HG03442 (cell line): Measurements from ENCODE around the gene CWC25.
"Not testable (repeated sequence)": the region's sequence is repeated elsewhere in the genome, so short reads cannot be mapped to it uniquely, and the experiment has no call there.

Experiments
- ATAC-seq: cut with Tn5 transposase; IDR thresholded peaks from one replicate; pipeline ENCODE4 v1.9.1; 2021; ENCODE audit warnings: mild to moderate bottlenecking, moderate library complexity; ENCODE audit not compliant: unreplicated experiment

Gene CWC25

DNA sequence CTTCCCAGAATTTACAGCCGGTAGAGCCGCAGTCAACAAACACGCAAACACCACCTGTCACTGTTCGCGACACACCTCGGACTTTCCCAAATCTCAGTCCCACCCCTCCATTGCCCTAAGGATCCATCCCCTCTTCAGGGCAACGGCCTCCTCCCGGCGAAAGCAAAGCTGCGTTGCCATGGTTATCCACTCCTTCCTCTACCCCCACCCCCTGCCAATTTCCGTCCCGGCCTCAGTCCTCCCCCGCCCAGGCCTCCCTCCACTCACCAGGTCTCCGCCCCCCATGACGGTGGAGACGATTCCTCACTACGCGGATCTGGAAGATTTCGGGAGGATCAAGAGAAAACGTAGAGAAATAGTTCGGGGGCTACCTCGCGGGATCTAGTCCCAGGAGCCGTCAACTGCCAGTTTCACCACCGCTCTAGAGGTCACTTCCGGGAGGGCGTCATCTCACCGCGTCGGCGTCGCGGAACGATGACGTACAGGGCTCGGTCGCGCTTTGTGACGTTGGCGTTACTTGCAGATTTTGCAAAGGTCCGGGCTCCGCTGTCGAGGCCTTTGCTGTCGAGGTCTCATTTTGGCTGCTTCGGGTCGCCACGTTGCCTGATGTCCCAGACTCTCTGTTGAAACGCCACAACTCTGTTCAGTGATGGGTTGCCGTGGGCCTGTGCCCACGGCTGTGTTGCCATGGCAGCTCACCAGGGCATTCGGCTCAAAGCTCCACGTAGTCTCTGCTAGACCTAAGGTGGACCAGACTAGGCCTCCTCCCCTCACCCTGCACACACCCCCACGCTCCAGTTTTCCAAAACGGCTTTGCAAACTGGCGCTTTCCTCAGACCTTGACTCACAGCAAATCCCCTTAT, at the start of gene CWC25:
TSS of gene CWC25 (minus strand) at position 423 of the 863 bp plus-strand sequence. CDS start at position 285, 138 bp downstream.
- peak; percentile 78 for ATAC-seq

DNA sequence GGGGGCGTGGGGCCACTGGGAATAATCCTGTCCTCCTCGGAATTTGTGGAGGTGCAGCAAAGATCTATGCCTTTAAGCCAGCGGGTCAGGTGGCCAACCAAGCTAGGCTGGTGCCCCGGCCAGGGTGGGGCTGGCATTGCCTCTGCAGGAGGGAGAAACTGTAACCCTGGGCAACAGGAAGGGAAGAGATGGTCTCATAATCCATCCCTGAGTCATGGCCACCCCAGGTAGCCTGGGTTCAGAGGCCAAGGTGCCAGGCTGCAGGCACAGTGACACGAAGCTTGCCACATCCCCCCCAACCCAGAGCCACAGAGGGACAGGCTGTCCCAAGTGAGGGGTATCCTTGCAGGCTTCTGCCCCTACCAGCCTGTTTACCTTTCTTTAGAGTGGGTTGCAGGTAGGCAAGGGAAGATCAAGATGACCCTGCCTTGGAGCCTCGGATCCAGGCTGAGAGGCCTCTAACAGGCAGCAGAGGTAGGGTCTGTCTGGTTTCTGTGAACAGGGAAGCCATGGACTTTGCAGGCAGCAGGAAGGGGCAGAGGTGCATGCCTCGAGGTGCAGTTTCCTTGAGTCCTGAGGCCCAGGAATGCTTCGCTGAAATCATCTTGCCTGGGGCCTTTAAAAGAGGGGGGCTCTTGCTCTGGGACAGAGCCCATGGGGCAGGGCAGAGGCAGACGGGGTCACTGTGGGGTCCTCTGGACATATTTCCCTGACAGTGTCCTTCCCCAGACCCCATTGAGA, 48.7 kb upstream of the CWC25 start:
- ATAC-seq, result no peak

DNA sequence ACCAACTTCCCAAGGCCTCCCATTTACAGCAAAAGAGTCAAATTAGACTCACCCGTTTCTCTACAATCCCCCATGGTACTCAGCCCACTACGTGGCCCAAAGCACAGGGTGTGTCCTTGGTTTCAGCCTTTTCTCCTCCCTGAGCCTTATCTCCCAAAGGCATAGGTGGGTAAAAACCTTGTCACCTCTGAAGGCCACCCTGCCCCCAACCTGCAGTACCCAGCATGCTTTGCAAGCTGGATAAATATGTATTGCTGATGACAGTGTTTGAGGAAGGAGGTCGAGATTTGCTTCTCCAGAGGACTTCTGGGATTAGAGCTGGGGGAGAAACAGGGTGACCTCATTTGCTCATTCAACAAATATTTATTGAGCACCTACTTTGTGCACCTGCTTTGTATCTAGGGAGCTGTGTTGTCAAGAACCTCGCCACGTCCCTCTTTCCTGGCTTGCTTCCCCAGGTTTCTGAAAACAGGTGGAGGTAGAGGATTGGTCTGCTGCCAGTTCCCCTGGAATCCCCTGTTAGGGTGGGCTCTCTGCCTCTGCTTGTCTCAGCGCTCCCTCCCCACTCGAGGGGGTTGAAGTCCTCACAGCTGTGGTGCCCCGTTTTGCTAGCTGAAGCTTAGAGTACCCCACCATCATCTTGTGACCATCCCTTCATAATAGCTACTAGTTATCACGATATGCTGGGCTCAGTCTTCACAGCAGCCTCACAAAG, 47.7 kb upstream of the CWC25 start:
- ATAC-seq, result no peak

GRCh38 chr17:38872027-38872511, 46.9 kb upstream of the CWC25 start:
- ATAC-seq, result no peak

DNA sequence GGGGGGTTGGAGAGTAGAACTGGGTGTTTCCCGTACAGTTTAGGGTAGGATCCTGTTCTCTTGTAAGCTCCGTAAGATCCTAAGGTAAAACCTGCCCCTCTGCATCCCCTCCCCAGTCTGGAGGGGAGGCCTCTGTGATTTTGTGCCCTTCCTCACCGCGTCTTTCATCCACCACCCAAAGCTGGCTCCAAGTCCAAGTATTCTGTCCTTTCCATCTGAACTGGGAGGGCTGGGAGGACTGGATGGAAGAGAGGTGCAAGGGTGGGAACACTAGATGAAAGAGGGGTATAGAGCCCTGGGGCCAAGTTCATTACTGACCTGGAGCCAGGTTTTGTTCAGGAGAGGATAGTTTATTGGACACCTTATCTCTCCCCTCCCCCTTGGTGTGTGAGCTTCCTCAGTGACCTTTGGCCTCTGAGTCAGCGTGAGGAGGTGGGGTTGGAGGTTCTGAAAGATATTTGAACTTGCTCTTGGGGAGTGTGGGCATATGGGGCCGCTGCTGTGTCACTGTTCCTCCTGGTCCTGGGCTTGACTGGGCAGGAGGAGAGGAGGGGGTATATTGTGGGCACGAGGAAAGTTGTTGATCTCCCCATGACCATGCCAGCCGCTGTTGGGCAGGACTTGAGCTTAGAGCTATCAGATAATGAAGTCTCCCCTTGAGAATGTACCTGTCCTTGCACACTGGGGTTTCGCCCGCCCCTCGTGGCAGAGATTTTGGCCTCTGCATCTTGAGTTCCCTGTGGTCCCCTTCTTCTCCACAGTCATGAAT, 46.3 kb upstream of the CWC25 start:
- ATAC-seq, result no peak

DNA sequence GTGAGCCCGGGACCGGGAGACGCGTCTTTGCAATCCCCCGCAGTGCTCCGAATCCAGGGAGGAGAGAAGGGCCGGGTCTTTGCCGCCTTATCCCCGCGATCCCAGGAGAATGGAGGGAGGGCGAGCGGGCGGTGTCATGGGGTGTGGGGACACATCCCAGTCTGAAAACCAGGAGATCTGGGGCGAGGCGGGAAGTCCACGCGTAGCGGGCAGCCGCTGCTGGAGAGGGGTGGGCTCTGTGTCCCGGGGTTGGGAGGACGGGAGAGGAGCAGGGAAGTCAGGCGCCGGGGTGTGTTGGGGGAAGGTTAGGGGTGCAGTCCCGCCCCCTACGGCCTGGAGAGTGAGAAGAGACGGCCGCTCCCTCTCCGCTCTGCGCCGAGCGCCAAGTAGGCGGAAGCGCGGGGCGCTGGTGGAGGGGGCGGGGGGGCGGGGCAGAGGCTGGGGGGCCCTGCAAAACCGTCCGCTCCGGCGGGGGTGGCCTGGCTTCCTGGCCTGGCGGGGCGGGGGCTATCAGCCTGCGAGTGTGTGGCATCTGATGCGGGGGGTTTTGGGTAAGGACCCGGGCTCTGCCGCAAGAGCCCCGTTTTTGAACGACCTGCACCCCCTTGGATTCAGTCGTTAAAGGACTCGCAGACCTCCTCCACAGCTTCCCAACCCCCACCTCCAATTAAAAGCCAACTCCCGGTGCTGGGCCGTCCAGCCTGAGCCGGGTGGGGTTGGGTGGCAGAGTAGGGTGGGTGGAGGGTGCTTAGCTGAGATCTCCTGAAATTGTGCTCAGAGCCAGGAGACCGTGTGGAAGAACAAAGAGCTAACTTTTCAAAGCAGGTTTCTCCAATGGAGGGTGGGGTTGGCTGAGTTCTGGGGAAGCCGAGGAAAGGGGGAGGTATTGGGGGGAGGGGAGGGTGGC, 45.4 kb upstream of the CWC25 start:
- ATAC-seq, result no peak

DNA sequence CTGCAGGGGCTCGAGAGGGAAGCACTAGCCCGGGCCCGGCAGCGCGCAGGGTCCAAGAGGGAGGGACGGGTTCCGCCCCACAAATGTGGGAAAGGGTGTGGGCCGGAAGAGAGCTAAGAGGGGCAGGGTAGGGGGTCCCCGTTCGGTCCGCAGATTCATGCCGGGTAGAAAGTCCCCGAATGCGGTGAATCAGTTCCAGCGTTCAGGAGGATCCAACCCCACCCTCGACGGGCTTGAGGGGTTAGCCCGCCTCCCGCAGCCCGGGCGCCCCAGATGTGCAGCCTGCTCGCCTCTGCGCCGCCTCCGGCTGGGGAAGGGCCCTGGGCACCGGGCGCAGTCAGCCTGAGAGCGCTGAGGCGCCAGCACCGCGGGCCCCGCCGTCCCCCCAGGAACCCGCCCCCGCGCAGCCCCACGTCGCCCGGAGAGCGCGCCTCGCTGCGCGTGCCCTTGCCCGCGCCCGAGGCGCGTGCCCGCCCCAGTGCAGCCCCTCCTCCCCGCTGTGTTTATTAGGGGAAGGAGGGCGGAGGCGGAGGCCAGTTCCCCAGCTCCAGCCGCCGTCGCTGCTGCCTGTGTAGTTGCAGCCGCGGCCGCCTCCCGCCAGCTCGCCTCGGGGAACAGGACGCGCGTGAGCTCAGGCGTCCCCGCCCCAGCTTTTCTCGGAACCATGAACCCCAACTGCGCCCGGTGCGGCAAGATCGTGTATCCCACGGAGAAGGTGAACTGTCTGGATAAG, 44.6 kb upstream of the CWC25 start, which contains the start of gene LASP1:
TSS of gene LASP1 (plus strand) at position 533 of the 733 bp plus-strand sequence. CDS start at position 665, 132 bp downstream.
- peak; percentile 31 for ATAC-seq

DNA sequence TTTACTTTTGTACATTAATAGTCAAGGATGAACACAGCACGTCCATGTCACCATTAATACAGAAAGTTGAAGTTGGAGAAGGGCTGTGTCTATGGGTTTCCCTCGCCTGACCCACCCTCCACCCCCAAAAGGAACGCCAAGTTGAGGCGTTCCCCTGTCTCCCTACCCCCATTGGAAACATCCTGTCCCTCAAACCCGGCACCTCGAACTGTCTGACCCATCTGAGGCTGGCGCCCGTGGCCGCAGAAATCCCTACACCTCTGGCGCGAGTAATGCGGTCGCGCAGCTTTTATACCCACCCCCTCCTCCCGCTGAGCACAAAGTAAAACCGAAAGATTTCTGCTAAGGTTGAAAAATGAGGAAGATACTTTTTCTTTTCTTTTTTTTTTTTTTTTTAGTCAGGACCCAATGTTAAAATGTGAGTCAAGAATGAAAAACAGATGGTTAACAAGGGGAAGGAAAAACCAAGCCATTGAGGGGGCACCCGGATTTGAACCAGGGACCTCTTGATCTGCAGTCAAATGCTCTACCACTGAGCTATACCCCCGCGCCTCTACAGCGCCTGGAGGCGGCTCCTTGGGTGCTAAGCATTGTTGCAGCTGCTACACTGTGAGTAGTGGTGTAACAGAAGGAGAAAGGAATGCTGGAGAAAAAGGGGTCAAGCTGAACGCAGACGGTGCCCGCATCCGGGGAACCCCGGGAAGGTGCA, 43.9 kb upstream of the CWC25 start:
- ATAC-seq, result peak; percentile 34

GRCh38 chr17:38867968-38868816, 43.1 kb upstream of the CWC25 start:
- ATAC-seq, result no peak

DNA sequence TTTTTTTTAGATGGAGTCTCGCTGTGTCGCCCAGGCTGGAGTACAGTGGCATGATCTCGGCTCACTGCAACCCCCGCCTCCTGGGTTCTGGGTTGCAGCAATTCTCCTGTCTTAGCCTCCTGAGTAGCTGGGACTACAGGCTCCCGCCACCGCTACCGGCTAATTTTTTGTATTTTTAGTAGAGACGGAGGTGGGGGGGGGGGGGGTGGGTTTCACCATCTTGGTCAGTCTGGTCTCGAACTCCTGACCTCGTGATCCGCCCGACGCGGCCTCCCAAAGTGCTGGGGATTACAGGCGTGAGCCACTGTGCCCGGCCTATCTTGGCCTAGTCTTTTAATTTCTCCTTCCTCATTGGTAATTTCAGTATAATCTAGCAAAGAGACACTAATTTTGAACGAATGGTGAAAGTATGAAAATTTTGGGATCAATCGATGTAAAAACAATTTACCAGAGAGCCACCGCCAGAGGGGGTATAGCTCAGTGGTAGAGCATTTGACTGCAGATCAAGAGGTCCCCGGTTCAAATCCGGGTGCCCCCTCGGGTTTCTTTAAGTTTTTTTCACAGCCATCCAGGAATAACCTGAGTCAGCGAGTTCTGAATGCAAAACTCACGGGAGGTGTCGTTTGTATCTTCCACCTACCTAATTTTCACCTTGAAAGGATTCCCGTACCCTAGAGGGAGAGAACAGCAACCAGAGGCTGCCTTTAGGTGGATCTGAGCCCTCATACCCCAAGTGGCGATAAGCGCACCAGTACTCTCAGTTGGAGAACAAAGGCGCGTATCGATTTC, 42.3 kb upstream of the CWC25 start:
- no peak for ATAC-seq

- ATAC-seq, result no peak
Observed at GRCh38 chr17:38864636-38865398, 39.7 kb upstream of the CWC25 start.

- ATAC-seq, result no peak
Observed at GRCh38 chr17:38861399-38861843, 36.3 kb upstream of the CWC25 start.

GRCh38 chr17:38857271-38857670, 32.1 kb upstream of the CWC25 start:
- ATAC-seq, result no peak

- not testable (repeated sequence) for ATAC-seq
Observed at GRCh38 chr17:38855101-38855714, 30.1 kb upstream of the CWC25 start.
